Smooth muscle cell (in vitro differentiated cells): ENCODE results near the gene LCK. TPM values are rescaled to one million over a fixed set of nuclear protein-coding genes. Genes with fewer than 3 reads are reported as not detected.

Experiments
- DNase-seq: peaks from one replicate; lab custom pipeline; 2025; ENCODE audit not compliant: unreplicated experiment; lab: John Stamatoyannopoulos, UW
- H2AFZ ChIP-seq: fragments of 200-600 bp; sonication (generic); 2 replicates; pipeline ENCODE4 v1.6.0; 2016; ENCODE audit warnings: antibody characterized with exemption, low read depth, mild to moderate bottlenecking
- H3F3A ChIP-seq: fragments of 200-600 bp; sonication (generic); 2 replicates; pipeline ENCODE4 v1.6.0; 2017; ENCODE audit warnings: antibody characterized with exemption, low read depth
- H3K27ac ChIP-seq: fragments of 200-600 bp; sonication (generic); 2 replicates; pipeline ENCODE4 v1.5.1; 2016; ENCODE audit warnings: low read depth, mild to moderate bottlenecking
- H3K27me3 ChIP-seq: fragments of 200-600 bp; sonication (generic); 2 replicates; pipeline ENCODE4 v1.6.1; 2016; ENCODE audit warnings: low read depth, mild to moderate bottlenecking
- H3K36me3 ChIP-seq: fragments of 200-600 bp; sonication (generic); 2 replicates; pipeline ENCODE4 v1.5.1; 2016; ENCODE audit warnings: low read depth
- H3K4me1 ChIP-seq: fragments of 200-600 bp; sonication (generic); 2 replicates; pipeline ENCODE4 v1.5.1; 2016; ENCODE audit warnings: low read depth
- H3K4me2 ChIP-seq: fragments of 200-600 bp; sonication (generic); 2 replicates; pipeline ENCODE4 v1.6.0; 2016; ENCODE audit warnings: mild to moderate bottlenecking
- H3K4me3 ChIP-seq: fragments of 200-600 bp; sonication (generic); 2 replicates; pipeline ENCODE4 v1.5.1; 2016; ENCODE audit warnings: mild to moderate bottlenecking
- H3K79me2 ChIP-seq: fragments of 200-600 bp; sonication (generic); 2 replicates; pipeline ENCODE4 v1.6.0; 2016; ENCODE audit warnings: low read depth, mild to moderate bottlenecking
- H3K9ac ChIP-seq: fragments of 200-600 bp; sonication (generic); 2 replicates; pipeline ENCODE4 v1.6.0; 2016; ENCODE audit warnings: low read depth
- H3K9me3 ChIP-seq: fragments of 200-600 bp; sonication (generic); replicated peaks from 2 replicates; pipeline ENCODE4 v1.5.1; 2016; ENCODE audit warnings: low read depth
- H4K20me1 ChIP-seq: fragments of 200-600 bp; sonication (generic); 2 replicates; pipeline ENCODE4 v1.6.0; 2016; ENCODE audit warnings: low read depth
- WGBS: methylation state at CpG from one replicate; pipeline ENCODE4 v1.1.7; 2016; ENCODE audit warnings: low lambda C conversion rate; 5-methylcytosine and 5-hydroxymethylcytosine counted together
- polyA plus RNA-seq: library from polyadenylated mRNA; unstranded; fragments of >200 nt; fragmentation: Nextera tagmentation; extraction: Ambion mirVana; gene quantifications from 2 replicates; pipeline ENCODE4 v1.2.1, GENCODE V29; 2016
- small RNA-seq: library from RNA; depleted of rRNA; stranded (forward); fragments of <200 nt; gene quantifications from one replicate; pipeline ENCODE3, GENCODE V24; 2014
- total RNA-seq: library from RNA; depleted of rRNA; stranded (reverse); fragments of >200 nt; gene quantifications from 2 replicates; pipeline ENCODE4 v1.2.3, GENCODE V29; 2014
- TF ChIP-seq, protein P1 (sequence below): fragments of 200-600 bp; sonication (generic); IDR thresholded peaks from 2 replicates; pipeline ENCODE4 v1.5.1; 2017; ENCODE audit warnings: borderline replicate concordance, mild to moderate bottlenecking, antibody characterized with exemption; ENCODE audit not compliant: insufficient read depth, poor library complexity, severe bottlenecking

LCK gene
- total and polyA plus RNA-seq, 2 experiments from 2014 or later: 0.22 TPM; not detected in 1

DNA sequence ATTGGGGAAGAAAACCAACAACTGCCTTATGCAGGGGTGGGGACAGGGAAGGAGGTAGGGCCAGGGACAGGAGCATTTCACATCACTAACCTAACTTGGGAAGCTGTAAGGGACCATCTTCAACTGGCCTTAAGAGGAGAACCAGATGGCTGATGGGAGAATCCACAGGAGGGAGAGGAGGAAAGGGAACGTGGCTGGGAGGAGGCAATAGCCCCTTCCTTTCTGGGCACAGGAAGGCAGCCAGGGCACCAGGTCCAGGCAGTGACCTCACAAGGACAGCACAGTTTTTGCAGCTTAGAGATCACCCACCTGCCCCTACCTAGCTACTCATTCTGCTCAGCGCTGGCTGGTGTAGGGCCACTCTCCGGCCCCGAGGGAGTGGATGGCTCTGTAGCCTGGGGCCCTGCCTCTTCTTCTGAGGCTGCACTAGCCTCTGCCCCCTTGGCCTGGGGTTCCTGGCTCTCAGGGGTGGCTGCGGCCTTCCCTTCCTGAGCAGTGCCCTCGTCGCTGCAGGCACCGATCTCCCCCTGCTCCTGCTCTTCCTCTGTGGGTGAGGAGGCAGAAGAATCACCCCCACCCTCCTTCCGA lies 83.3 kb downstream of the LCK start:
- Histone ChIP-seq H3K4me1 (peaks cover 46% of the 10 kb centered on the region), H3K9me3 (no peaks in the 10 kb centered on the region), H3F3A (peaks cover 26% of the 10 kb centered on the region), H3K4me2 (peak overlapping the region; percentile 99), H3K4me3 (peak overlapping the region; percentile 99), H4K20me1 (peaks cover 47% of the 10 kb centered on the region), H3K36me3 (no peaks in the 10 kb centered on the region), H3K27ac (peak overlapping the region; percentile 64), H3K9ac (peak overlapping the region; percentile 95), H3K27me3 (no peaks in the 10 kb centered on the region), H2AFZ (no peak overlapping the region), H3K79me2 (peaks cover 24% of the 10 kb centered on the region)
- TF ChIP-seq, protein P1, sequence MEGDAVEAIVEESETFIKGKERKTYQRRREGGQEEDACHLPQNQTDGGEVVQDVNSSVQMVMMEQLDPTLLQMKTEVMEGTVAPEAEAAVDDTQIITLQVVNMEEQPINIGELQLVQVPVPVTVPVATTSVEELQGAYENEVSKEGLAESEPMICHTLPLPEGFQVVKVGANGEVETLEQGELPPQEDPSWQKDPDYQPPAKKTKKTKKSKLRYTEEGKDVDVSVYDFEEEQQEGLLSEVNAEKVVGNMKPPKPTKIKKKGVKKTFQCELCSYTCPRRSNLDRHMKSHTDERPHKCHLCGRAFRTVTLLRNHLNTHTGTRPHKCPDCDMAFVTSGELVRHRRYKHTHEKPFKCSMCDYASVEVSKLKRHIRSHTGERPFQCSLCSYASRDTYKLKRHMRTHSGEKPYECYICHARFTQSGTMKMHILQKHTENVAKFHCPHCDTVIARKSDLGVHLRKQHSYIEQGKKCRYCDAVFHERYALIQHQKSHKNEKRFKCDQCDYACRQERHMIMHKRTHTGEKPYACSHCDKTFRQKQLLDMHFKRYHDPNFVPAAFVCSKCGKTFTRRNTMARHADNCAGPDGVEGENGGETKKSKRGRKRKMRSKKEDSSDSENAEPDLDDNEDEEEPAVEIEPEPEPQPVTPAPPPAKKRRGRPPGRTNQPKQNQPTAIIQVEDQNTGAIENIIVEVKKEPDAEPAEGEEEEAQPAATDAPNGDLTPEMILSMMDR: no peak
- no peak for DNase-seq
- WGBS: 50% methylated on average over 9 of the region's 9 CpGs

DNA sequence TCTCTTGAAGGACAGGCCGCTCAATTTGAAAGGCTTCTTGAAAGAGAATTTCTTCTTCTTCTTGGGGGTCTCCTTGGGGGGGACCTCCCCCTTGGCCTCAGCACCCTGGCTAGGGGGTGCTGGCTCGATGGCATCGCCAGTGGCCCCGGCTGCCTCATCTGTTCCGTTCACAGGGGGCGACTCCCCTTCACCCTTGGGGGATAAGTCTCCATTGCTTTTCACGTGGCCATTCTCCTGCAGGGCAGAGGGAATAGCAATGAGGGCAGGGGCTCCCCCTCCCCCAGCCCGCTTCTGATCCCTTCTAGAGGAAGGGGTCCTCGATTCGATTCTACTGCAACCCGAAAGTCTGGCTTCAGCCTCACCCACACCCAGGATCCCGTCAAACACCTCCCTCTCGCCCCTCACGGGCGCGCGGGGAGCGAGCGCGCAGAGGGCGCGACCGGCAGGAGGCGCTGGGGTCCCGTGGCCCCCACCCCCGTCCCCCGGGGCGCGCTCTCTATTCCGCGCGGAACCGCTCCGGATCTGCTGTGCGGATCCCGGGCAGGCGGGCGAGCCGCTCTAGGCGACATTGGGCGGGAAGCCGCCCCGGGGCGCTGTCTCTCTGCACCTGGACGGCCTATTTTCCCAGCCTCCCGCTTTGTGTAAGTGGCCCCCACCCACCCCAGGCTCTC lies 83.9 kb downstream of the LCK start:
- Histone ChIP-seq H3K27ac (peak overlapping the region; percentile 64), H3K9ac (peak overlapping the region; percentile 95), H3K4me2 (peak overlapping the region; percentile 99), H3K4me1 (peaks cover 46% of the 10 kb centered on the region), H2AFZ (no peak overlapping the region), H4K20me1 (peaks cover 45% of the 10 kb centered on the region), H3K27me3 (no peaks in the 10 kb centered on the region), H3K9me3 (no peaks in the 10 kb centered on the region), H3F3A (peaks cover 28% of the 10 kb centered on the region), H3K36me3 (no peaks in the 10 kb centered on the region), H3K79me2 (peaks cover 24% of the 10 kb centered on the region), H3K4me3 (peak overlapping the region; percentile 99)
- TF ChIP-seq, protein P1: peak; percentile 84
- WGBS: 4% methylated on average over 41 of the region's 46 CpGs
- no peak for DNase-seq

DNA sequence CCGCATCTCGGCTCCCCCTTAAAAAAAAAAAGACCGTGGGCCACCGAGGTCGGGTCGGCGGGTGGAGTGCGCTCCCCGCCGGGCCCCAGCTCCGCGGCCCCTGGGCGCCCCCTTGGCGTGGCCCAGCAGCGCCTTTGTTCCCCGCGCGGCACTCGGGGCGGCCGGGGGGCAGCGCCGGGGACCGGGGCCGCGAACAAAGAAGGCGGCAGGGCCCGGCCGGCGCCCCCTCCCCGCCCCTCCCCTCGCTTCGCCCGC lies 84.4 kb downstream of the LCK start:
- Histone ChIP-seq H3K4me3 (peak overlapping the region; percentile 99), H3F3A (peaks cover 27% of the 10 kb centered on the region), H3K4me2 (peak overlapping the region; percentile 99), H2AFZ (no peak overlapping the region), H4K20me1 (peaks cover 45% of the 10 kb centered on the region), H3K9me3 (no peaks in the 10 kb centered on the region), H3K4me1 (peaks cover 46% of the 10 kb centered on the region), H3K36me3 (no peaks in the 10 kb centered on the region), H3K27me3 (no peaks in the 10 kb centered on the region), H3K79me2 (peaks cover 24% of the 10 kb centered on the region), H3K9ac (peak overlapping the region; percentile 95), H3K27ac (peak overlapping the region; percentile 64)
- 0% methylated on average over 6 of the region's 34 CpGs for WGBS
- TF ChIP-seq, protein P1: no peak
- no peak for DNase-seq

Small RNA genes lying within 50 kb of the gene (small RNA-seq; reads per million reads assigned to genes)
- gene RF00017 (not detected), gene RF00019 (not detected)

Other genes starting within 250 kb of the LCK start
- 80.4 and 90.6 TPM in 2 replicates for gene KHDRBS1, start 237.4 kb upstream of the LCK start, total RNA-seq
- gene KHDRBS1, start 237.4 kb upstream of the LCK start, polyA plus RNA-seq: 85.0 and 86.5 TPM in 2 replicates
- gene TMEM39B, start 178.3 kb upstream of the LCK start, total RNA-seq: 9.2 and 9.4 TPM in 2 replicates
- 4.4 and 7.5 TPM in 2 replicates for gene TMEM39B, start 178.3 kb upstream of the LCK start, polyA plus RNA-seq
- 35.8 and 40.9 TPM in 2 replicates for gene KPNA6, start 143.2 kb upstream of the LCK start, total RNA-seq
- 22.3 and 29.1 TPM in 2 replicates for gene KPNA6, start 143.2 kb upstream of the LCK start, polyA plus RNA-seq
- gene TXLNA, start 71.6 kb upstream of the LCK start, total RNA-seq: 42.7 and 44.6 TPM in 2 replicates
- 42.0 and 46.0 TPM in 2 replicates for gene TXLNA, start 71.6 kb upstream of the LCK start, polyA plus RNA-seq
- gene CCDC28B, start 50.7 kb upstream of the LCK start, total RNA-seq: 19.9 and 41.6 TPM in 2 replicates
- 58.9 and 63.9 TPM in 2 replicates for gene CCDC28B, start 50.7 kb upstream of the LCK start, polyA plus RNA-seq
- gene IQCC, start 45.6 kb upstream of the LCK start, total RNA-seq: 1.4 and 3.1 TPM in 2 replicates
- gene IQCC, start 45.6 kb upstream of the LCK start, polyA plus RNA-seq: 2.4 TPM in 2 replicates
- gene DCDC2B, start 42.2 kb upstream of the LCK start, total RNA-seq: not detected in 2 replicates
- 0.47 TPM in 1 of 2 replicates, not detected in the other for gene DCDC2B, start 42.2 kb upstream of the LCK start, polyA plus RNA-seq
- gene TMEM234, start 28.9 kb upstream of the LCK start, total RNA-seq: 10.9 and 13.3 TPM in 2 replicates
- gene TMEM234, start 28.9 kb upstream of the LCK start, polyA plus RNA-seq: 19.8 and 27.5 TPM in 2 replicates
- 200 and 240 TPM in 2 replicates for gene EIF3I, start 28.9 kb upstream of the LCK start, total RNA-seq
- gene EIF3I, start 28.9 kb upstream of the LCK start, polyA plus RNA-seq: 250 and 257 TPM in 2 replicates
- gene FAM167B, start 4.0 kb upstream of the LCK start, total RNA-seq: 0.31 TPM in 1 of 2 replicates, not detected in the other
- 0.39 TPM in 1 of 2 replicates, not detected in the other for gene FAM167B, start 4.0 kb upstream of the LCK start, polyA plus RNA-seq
- 29.3 and 40.5 TPM in 2 replicates for gene HDAC1, start 40.8 kb downstream of the LCK start, total RNA-seq
- gene HDAC1, start 40.8 kb downstream of the LCK start, polyA plus RNA-seq: 48.8 and 51.7 TPM in 2 replicates
- gene MARCKSL1, start 85.0 kb downstream of the LCK start, total RNA-seq: 108 and 126 TPM in 2 replicates
- gene MARCKSL1, start 85.0 kb downstream of the LCK start, polyA plus RNA-seq: 358 and 389 TPM in 2 replicates
- 1.6 and 10.0 TPM in 2 replicates for gene FAM229A, start 111.2 kb downstream of the LCK start, total RNA-seq
- 9.6 and 11.1 TPM in 2 replicates for gene FAM229A, start 111.2 kb downstream of the LCK start, polyA plus RNA-seq
- not detected in 2 replicates for gene TSSK3, start 111.3 kb downstream of the LCK start, total RNA-seq
- 0.31 and 1.3 TPM in 2 replicates for gene TSSK3, start 111.3 kb downstream of the LCK start, polyA plus RNA-seq
- gene BSDC1, start 143.2 kb downstream of the LCK start, total RNA-seq: 57.3 and 63.4 TPM in 2 replicates
- 45.4 and 53.7 TPM in 2 replicates for gene BSDC1, start 143.2 kb downstream of the LCK start, polyA plus RNA-seq
- 0.13 TPM in 2 replicates for gene ZBTB8B, start 213.8 kb downstream of the LCK start, total RNA-seq
- 0.05 TPM in 1 of 2 replicates, not detected in the other for gene ZBTB8B, start 213.8 kb downstream of the LCK start, polyA plus RNA-seq